Measurements from ENCODE around the gene NFS1. TPM values are rescaled to one million over a fixed set of nuclear protein-coding genes. Genes with fewer than 3 reads are reported as not detected.

Gene NFS1
- total and polyA plus RNA-seq, 3 donors from 2014 or later, result 84.1 to 90.6 (median 86.6) TPM

DNA sequence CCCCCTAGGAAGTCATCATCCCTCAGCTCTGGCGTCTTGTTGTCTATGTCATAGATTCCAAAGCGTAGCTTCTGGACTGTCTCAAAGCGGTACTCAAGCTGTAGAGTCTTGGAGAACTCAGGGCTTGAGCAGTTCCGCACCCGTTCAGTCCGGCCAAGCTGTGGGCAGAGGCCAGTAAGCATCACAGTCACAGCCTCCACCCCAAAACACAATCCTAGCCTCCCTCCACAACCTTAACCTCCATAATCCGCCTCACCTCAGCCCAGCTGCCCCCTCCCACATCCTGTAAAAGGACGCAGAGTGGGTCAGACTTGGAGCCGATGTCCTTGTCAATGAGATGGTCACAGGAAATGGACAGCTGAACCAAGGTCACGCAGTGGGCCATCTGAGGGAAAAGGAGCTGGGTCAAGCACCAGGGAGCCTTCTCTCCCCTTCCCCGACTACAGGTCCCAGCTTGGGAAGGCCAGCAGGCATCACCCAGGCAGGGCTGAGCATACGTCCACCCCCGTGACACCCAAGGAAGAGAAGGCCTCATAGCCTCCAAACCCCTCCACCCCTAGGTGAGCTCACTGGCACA lies 66.5 kb downstream of the NFS1 start:
- intact Hi-C loops (cut with DNase I; ENCODE audit: low total_unique reads), result no loop called here
- 98% methylated on average over 12 to 13 of the region's 13 CpGs for WGBS, 2 donors

DNA sequence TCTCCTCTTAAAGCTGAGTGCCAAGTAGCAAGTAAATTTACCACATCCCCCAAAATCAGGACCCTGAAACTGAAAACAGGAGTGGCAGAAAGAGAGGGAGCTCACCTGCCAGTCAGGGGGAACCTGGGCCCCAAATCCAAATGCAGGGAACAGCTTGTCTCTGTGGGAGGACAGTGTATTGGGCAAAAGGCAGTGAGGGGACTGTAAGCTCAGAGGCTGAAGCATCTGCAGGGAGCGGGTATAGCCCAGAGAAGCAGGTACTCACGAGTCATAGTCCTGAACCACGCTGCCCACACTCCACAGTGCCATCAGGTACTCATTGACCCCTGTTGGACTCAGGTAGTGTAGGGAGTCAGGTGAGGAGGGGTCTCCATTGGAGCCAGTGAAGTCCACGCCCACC lies 68.5 kb downstream of the NFS1 start:
- H3K27me3 ChIP-seq, result no peaks in the 10 kb centered on the region
- DNase-seq, result no peak
- no peak overlapping the region for H3K4me3 ChIP-seq
- H3K27ac ChIP-seq, result no peak overlapping the region
- no peaks in the 10 kb centered on the region for H3K9me3 ChIP-seq
- H3K36me3 ChIP-seq (ENCODE audit: low read depth, missing control alignments), result no peaks in the 10 kb centered on the region
- peaks cover 3% of the 10 kb centered on the region for H3K4me1 ChIP-seq
- 94 to 98% methylated on average over 4 of the region's 4 CpGs for WGBS, 2 donors
- TF ChIP-seq POLR2A (IDR thresholded peaks at IDR 0.05), result no peak
- TF ChIP-seq, protein P1, sequence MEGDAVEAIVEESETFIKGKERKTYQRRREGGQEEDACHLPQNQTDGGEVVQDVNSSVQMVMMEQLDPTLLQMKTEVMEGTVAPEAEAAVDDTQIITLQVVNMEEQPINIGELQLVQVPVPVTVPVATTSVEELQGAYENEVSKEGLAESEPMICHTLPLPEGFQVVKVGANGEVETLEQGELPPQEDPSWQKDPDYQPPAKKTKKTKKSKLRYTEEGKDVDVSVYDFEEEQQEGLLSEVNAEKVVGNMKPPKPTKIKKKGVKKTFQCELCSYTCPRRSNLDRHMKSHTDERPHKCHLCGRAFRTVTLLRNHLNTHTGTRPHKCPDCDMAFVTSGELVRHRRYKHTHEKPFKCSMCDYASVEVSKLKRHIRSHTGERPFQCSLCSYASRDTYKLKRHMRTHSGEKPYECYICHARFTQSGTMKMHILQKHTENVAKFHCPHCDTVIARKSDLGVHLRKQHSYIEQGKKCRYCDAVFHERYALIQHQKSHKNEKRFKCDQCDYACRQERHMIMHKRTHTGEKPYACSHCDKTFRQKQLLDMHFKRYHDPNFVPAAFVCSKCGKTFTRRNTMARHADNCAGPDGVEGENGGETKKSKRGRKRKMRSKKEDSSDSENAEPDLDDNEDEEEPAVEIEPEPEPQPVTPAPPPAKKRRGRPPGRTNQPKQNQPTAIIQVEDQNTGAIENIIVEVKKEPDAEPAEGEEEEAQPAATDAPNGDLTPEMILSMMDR (IDR thresholded peaks at IDR 0.05), result no peak
- intact Hi-C loops (cut with DNase I; ENCODE audit: low total_unique reads), result no loop called here

More for the DNA sequence above, 66.5 kb downstream of the NFS1 start:
- TF ChIP-seq, protein P1 (IDR thresholded peaks at IDR 0.05), result no peak
- no peak for TF ChIP-seq POLR2A (IDR thresholded peaks at IDR 0.05)
- Histone ChIP-seq H3K4me1 (peaks cover 11% of the 10 kb centered on the region), H3K27me3 (no peaks in the 10 kb centered on the region), H3K27ac (no peak overlapping the region), H3K9me3 (no peaks in the 10 kb centered on the region), H3K36me3 (ENCODE audit: low read depth, missing control alignments) (no peaks in the 10 kb centered on the region), H3K4me3 (no peak overlapping the region)
- no peak for DNase-seq

DNA sequence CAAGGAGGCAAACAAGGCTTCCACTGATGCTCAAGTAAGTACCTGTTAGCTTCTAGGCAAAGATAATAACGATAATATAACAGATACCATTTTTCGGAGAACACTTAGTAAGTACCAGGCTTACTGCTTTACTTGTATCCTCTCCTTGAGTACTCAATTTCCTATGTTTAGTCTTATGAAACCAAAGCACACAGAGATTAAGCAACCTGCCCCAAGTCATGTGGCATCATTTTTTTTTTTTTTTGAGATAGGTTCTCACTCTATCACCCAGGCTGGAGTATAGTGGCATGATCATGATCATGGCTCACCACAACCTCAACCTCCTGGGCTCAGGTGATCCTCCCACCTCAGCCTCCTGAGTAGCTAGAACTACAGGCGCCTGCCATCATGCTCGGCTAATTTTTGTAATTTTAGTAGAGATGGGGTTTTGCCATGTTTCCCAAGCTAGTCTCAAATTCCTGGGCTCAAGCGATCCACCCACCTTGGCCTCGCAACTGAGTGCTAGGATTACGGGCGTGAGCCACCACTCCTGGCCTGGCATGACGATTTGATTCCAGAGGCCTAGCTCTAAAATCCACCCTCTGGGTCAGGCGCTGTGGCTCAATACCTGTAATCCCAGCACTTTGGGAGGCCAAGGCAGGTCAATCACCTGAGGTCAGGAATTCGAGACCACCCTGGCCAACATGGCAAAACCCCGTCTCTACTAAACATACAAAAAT lies 69.6 kb downstream of the NFS1 start:
- TF ChIP-seq, protein P1 (IDR thresholded peaks at IDR 0.05), result no peak
- TF ChIP-seq POLR2A (IDR thresholded peaks at IDR 0.05), result no peak
- Histone ChIP-seq H3K36me3 (ENCODE audit: low read depth, missing control alignments) (no peaks in the 10 kb centered on the region), H3K4me1 (no peaks in the 10 kb centered on the region), H3K4me3 (no peak overlapping the region), H3K9me3 (no peaks in the 10 kb centered on the region), H3K27me3 (no peaks in the 10 kb centered on the region), H3K27ac (no peak overlapping the region)
- intact Hi-C loops (cut with DNase I; ENCODE audit: low total_unique reads), result no loop called here
- 84 to 94% methylated on average over 8 to 12 of the region's 12 CpGs for WGBS, 2 donors
- no peak for DNase-seq

DNA sequence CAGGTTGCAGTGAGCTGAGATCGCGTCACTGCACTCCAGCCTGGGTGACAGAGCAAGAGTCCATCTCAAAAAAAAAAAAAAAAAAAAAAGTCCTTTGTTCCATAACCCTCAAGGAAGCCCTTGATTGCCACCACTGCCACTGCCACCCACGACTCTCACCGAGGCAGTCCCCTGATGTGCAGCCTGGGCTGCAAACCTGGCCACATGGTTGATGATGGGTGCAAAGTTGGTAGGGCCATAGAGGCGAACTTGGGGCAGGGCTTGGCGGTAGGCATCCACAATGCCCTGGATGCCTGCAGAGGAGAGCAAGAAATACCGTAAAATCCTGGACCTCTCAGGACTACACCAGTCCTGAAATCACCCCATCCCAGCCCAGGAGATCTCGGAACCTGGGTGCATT lies 72.0 kb downstream of the NFS1 start:
- no peaks in the 10 kb centered on the region for H3K4me1 ChIP-seq
- TF ChIP-seq, protein P1 (IDR thresholded peaks at IDR 0.05), result no peak
- no peak for TF ChIP-seq POLR2A (IDR thresholded peaks at IDR 0.05)
- no peak overlapping the region for H3K4me3 ChIP-seq
- intact Hi-C loops (cut with DNase I; ENCODE audit: low total_unique reads), result no loop called here
- WGBS, 2 donors, result 91 to 95% methylated on average over 6 to 8 of the region's 8 CpGs
- no peaks in the 10 kb centered on the region for H3K36me3 ChIP-seq (ENCODE audit: low read depth, missing control alignments)
- H3K27ac ChIP-seq, result no peak overlapping the region
- DNase-seq, result no peak
- no peaks in the 10 kb centered on the region for H3K9me3 ChIP-seq
- no peaks in the 10 kb centered on the region for H3K27me3 ChIP-seq
